ENCODE measurements around the gene ABCA7. TPM values are rescaled to one million over a fixed set of nuclear protein-coding genes. Genes with fewer than 3 reads are reported as not detected.
A peak's percentile ranks its signal among the peaks of the same experiment; 100 is the strongest.

The ABCA7 gene
- total and polyA plus RNA-seq, 3 experiments from 2014 or later = 14.1 to 39.5 (median 33.8) TPM

DNA sequence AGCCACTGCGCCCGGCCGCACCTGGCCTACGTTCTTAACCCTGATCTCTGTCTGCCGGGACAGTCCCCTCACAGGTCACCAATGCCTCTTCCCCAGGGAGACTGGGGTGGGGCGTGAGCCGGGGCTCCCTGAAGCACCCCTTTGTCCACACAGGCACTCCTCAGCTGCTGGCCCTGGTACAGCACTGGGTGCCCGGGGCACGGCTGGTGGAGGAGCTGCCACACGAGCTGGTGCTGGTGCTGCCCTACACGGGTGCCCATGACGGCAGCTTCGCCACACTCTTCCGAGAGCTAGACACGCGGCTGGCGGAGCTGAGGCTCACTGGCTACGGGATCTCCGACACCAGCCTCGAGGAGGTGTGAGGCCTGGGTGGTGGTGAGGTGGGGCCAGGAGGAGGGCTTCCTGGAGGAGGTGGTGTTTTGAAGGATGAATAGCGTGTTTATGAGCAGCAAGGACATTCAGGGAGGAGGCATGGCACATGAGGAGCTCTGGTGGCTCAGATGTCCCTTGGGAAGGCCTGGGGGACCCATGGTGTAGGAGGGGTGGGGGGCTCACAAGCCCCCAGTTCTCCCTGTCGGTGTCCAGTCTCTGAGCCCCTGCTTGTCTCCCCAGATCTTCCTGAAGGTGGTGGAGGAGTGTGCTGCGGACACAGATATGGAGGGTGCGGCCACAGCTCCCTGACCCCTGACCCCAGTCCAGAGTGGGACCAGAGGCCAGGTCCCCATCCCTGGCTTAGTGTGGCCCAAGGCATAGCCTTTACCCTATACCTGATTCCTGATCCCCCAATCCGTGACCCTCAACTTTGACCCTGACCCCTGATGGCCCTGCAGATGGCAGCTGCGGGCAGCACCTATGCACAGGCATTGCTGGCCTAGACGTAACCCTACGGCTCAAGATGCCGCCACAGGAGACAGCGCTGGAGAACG lies 13.5 kb downstream of the ABCA7 start:
- POLR2A ChIA-PET = interaction anchor here (0.6 to 1.0 kb wide), 3 partner anchors 11 to 144 kb away, joined by 3 to 4 read pairs (median 3); no protein-coding TSS in a partner anchor
- H3K27ac Mint-ChIP-seq = peak overlapping the region in 3 of 8 donors; percentile 29 to 91 (median 54)
- H3K4me1 Mint-ChIP-seq = peaks cover 25 to 34% (median 28%) of the 10 kb centered on the region in 3 donors
- DNase-seq = no peak
- H3K36me3 Mint-ChIP-seq = peaks cover 0 to 60% (median 4%) of the 10 kb centered on the region in 3 donors
- Histone ChIP-seq H3K4me3 (ENCODE audit: low read length) (no peak overlapping the region), H3K27me3 (ENCODE audit: insufficient read depth, low read length, poor library complexity, severe bottlenecking) (no peaks in the 10 kb centered on the region), H3K36me3 (ENCODE audit: insufficient read depth, low read length) (peaks cover 11% of the 10 kb centered on the region), H3K4me1 (ENCODE audit: insufficient read depth, low read length) (peaks cover 15% of the 10 kb centered on the region), H3K27ac (ENCODE audit: low read depth, low read length) (no peak overlapping the region), H3K9me3 (ENCODE audit: low read length) (no peaks in the 10 kb centered on the region)
- H3K27me3 Mint-ChIP-seq = no peaks in the 10 kb centered on the region
- no peak overlapping the region for H3K4me3 Mint-ChIP-seq
- CTCF ChIA-PET = interaction anchor here (0.6 to 1.2 kb wide), 5 partner anchors 11 to 141 kb away, joined by 3 to 4 read pairs (median 3); no protein-coding TSS in a partner anchor
- H3K9me3 Mint-ChIP-seq = peaks cover 0 to 4% (median 0%) of the 10 kb centered on the region in 5 donors

DNA sequence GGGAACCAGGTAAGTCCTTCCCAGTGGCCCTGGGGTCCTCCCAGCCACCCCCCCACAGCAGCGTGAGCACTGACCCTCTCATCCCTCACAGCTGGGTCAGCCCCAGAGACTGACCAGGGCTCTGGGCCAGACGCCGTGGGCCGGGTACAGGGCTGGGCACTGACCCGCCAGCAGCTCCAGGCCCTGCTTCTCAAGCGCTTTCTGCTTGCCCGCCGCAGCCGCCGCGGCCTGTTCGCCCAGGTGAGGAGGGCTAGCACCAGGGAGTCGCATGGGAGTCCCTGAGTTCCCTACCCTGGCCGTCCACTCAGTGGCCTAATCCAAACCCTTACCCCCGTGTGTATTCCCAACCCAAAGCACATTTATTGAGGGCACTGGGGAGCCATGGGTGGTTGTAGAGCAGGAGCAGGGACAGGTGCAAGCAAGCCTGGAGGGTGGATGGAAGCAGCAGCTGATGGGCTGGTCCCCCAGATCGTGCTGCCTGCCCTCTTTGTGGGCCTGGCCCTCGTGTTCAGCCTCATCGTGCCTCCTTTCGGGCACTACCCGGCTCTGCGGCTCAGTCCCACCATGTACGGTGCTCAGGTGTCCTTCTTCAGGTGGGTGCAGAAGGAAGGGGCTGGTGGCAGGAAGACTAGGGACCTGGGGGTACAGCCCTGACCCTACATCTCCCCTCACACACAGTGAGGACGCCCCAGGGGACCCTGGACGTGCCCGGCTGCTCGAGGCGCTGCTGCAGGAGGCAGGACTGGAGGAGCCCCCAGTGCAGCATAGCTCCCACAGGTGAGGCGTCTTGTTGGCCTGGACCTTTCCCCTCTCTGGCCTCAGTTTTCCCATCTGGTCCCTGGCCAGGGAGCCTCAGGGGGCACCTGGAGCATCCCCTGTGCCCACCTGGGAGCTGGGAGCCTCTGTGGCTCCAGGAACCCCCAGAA lies 14.5 kb downstream of the ABCA7 start:
- Mint-ChIP-seq H3K36me3 (peaks cover 0 to 59% (median 4%) of the 10 kb centered on the region in 3 donors), H3K9me3 (peaks cover 0 to 4% (median 0%) of the 10 kb centered on the region in 5 donors), H3K4me1 (peaks cover 26 to 35% (median 30%) of the 10 kb centered on the region in 3 donors), H3K27me3 (no peaks in the 10 kb centered on the region), H3K27ac (no peak overlapping the region), H3K4me3 (no peak overlapping the region)
- ChIA-PET CTCF (interaction anchor here (0.6 to 2.0 kb wide), 6 partner anchors 10 to 184 kb away, joined by 3 to 7 read pairs (median 3); no protein-coding TSS in a partner anchor), POLR2A (interaction anchor here (0.6 to 1.2 kb wide), 5 partner anchors 10 to 144 kb away, joined by 3 to 4 read pairs (median 3); no protein-coding TSS in a partner anchor)
- peaks cover 11% of the 10 kb centered on the region for H3K36me3 ChIP-seq (ENCODE audit: insufficient read depth, low read length)
- no peak overlapping the region for H3K4me3 ChIP-seq (ENCODE audit: low read length)
- no peak overlapping the region for H3K27ac ChIP-seq (ENCODE audit: low read depth, low read length)
- DNase-seq = no peak
- H3K27me3 ChIP-seq (ENCODE audit: insufficient read depth, low read length, poor library complexity, severe bottlenecking) = no peaks in the 10 kb centered on the region
- peaks cover 20% of the 10 kb centered on the region for H3K4me1 ChIP-seq (ENCODE audit: insufficient read depth, low read length)
- H3K9me3 ChIP-seq (ENCODE audit: low read length) = no peaks in the 10 kb centered on the region

DNA sequence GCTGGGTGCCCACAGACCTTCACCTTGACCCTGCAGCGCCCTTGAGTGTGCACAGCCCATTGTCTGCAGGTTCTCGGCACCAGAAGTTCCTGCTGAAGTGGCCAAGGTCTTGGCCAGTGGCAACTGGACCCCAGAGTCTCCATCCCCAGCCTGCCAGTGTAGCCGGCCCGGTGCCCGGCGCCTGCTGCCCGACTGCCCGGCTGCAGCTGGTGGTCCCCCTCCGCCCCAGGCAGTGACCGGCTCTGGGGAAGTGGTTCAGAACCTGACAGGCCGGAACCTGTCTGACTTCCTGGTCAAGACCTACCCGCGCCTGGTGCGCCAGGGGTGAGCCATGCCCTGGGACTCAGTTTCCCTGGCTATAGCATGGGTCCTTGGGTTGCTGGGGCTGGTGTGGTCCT lies 15.1 kb downstream of the ABCA7 start:
- H3K27ac Mint-ChIP-seq = no peak overlapping the region
- H3K27me3 Mint-ChIP-seq = no peaks in the 10 kb centered on the region
- H3K4me1 ChIP-seq (ENCODE audit: insufficient read depth, low read length) = peaks cover 20% of the 10 kb centered on the region
- H3K27ac ChIP-seq (ENCODE audit: low read depth, low read length) = no peak overlapping the region
- H3K9me3 ChIP-seq (ENCODE audit: low read length) = no peaks in the 10 kb centered on the region
- H3K9me3 Mint-ChIP-seq = peaks cover 0 to 4% (median 0%) of the 10 kb centered on the region in 5 donors
- H3K36me3 Mint-ChIP-seq = peaks cover 0 to 64% (median 4%) of the 10 kb centered on the region in 3 donors
- ChIA-PET POLR2A (interaction anchor here (0.6 to 1.2 kb wide), 4 partner anchors 24 to 132 kb away, joined by 3 to 5 read pairs (median 3); no protein-coding TSS in a partner anchor), CTCF (interaction anchor here (1.3 to 2.0 kb wide), 3 partner anchors 10 to 184 kb away, joined by 3 to 7 read pairs (median 3); no protein-coding TSS in a partner anchor)
- no peak for DNase-seq
- H3K27me3 ChIP-seq (ENCODE audit: insufficient read depth, low read length, poor library complexity, severe bottlenecking) = no peaks in the 10 kb centered on the region
- H3K4me3 ChIP-seq (ENCODE audit: low read length) = no peak overlapping the region
- peaks cover 11% of the 10 kb centered on the region for H3K36me3 ChIP-seq (ENCODE audit: insufficient read depth, low read length)
- no peak overlapping the region for H3K4me3 Mint-ChIP-seq
- H3K4me1 Mint-ChIP-seq = peaks cover 26 to 35% (median 30%) of the 10 kb centered on the region in 3 donors

DNA sequence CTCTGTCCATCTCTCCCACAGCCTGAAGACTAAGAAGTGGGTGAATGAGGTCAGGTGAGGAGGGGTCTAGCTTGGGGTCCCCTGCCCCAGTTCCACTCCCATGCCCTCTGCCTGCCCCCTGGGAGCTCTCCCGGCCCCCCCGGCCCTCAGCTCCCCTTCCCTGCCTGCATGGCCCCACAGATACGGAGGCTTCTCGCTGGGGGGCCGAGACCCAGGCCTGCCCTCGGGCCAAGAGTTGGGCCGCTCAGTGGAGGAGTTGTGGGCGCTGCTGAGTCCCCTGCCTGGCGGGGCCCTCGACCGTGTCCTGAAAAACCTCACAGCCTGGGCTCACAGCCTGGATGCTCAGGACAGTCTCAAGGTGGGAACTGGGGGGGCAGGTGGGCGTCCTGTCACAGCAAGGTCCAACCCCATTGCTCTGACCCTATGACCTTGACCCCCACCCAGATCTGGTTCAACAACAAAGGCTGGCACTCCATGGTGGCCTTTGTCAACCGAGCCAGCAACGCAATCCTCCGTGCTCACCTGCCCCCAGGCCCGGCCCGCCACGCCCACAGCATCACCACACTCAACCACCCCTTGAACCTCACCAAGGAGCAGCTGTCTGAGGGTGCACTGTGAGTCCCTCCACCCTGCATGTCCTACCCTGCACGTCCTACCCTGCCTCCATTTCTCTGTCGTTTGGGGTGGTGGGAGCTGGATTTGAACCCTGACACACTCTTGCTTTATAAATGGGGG lies 16.1 kb downstream of the ABCA7 start:
- H3K36me3 Mint-ChIP-seq = peaks cover 0 to 63% (median 4%) of the 10 kb centered on the region in 3 donors
- CTCF ChIA-PET = interaction anchor here (1.2 to 5.2 kb wide), 8 partner anchors 8 to 183 kb away, joined by 3 to 57 read pairs (median 7); partner anchors contain the start of genes ABCA7 and ARHGAP45
- POLR2A ChIA-PET = interaction anchor here (0.9 to 3.2 kb wide), 4 partner anchors 25 to 55 kb away, joined by 3 to 26 read pairs (median 4); no protein-coding TSS in a partner anchor
- peaks cover 0 to 4% (median 0%) of the 10 kb centered on the region in 5 donors for H3K9me3 Mint-ChIP-seq
- Histone ChIP-seq H3K9me3 (ENCODE audit: low read length) (no peaks in the 10 kb centered on the region), H3K4me3 (ENCODE audit: low read length) (no peak overlapping the region), H3K4me1 (ENCODE audit: insufficient read depth, low read length) (peaks cover 20% of the 10 kb centered on the region), H3K27ac (ENCODE audit: low read depth, low read length) (no peak overlapping the region), H3K36me3 (ENCODE audit: insufficient read depth, low read length) (peaks cover 11% of the 10 kb centered on the region), H3K27me3 (ENCODE audit: insufficient read depth, low read length, poor library complexity, severe bottlenecking) (no peaks in the 10 kb centered on the region)
- DNase-seq = no peak
- peak overlapping the region in 3 of 8 donors; percentile 63 to 94 (median 79) for H3K27ac Mint-ChIP-seq
- no peaks in the 10 kb centered on the region for H3K27me3 Mint-ChIP-seq
- H3K4me1 Mint-ChIP-seq = peaks cover 26 to 35% (median 30%) of the 10 kb centered on the region in 3 donors
- H3K4me3 Mint-ChIP-seq = no peak overlapping the region

DNA sequence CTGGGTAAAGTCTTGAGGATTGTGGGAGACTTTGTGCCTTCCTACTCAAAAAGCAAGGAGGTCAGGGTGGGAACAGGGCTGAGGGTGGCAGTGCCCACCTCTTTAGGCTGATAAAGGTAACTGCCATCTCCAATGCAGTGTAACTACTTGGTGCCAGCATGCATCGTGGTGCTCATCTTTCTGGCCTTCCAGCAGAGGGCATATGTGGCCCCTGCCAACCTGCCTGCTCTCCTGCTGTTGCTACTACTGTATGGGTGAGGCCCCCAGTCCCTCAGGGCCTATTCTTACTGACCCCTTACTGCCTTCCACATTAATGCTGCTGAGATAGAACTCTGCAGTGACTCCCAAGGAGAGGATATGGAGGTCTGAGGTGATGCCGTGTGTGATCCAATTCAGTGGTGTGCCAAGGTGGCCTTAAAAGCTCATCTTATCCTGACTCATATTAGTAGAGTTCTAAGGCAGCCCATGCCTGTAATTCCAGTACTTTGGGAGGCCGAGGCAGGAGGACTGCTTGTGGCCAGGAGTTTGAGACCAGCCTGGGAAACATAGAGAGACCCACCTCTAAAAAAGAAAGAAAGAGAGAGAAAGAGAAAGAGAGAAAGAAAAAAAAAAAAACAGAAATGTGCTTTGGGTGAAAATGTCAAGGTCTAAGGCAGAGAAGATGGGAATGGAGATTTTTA lies 17.4 kb downstream of the ABCA7 start:
- H3K4me3 ChIP-seq (ENCODE audit: low read length) = no peak overlapping the region
- no peaks in the 10 kb centered on the region for H3K9me3 ChIP-seq (ENCODE audit: low read length)
- no peaks in the 10 kb centered on the region for H3K27me3 ChIP-seq (ENCODE audit: insufficient read depth, low read length, poor library complexity, severe bottlenecking)
- Mint-ChIP-seq H3K27ac (peak overlapping the region; percentile 37 to 94 (median 82)), H3K27me3 (no peaks in the 10 kb centered on the region), H3K36me3 (peaks cover 0 to 63% (median 4%) of the 10 kb centered on the region in 3 donors), H3K4me3 (peak overlapping the region in 2 of 7 donors; percentile 29 to 42), H3K4me1 (peaks cover 24 to 29% (median 25%) of the 10 kb centered on the region in 3 donors), H3K9me3 (peaks cover 0 to 4% (median 0%) of the 10 kb centered on the region in 5 donors)
- peaks cover 11% of the 10 kb centered on the region for H3K36me3 ChIP-seq (ENCODE audit: insufficient read depth, low read length)
- CTCF ChIA-PET = interaction anchor here (1.0 to 5.2 kb wide), 14 partner anchors 9 to 38 kb away, joined by 3 to 57 read pairs (median 5); partner anchors contain the start of genes ABCA7, ARHGAP45, POLR2E and RNU6-2
- POLR2A ChIA-PET = interaction anchor here (0.5 to 3.2 kb wide), 7 partner anchors 10 to 31 kb away, joined by 3 to 26 read pairs (median 8); partner anchors contain the start of gene ARHGAP45
- DNase-seq = peak in 3 of 5 donors; percentile 38 to 70 (median 56)
- H3K27ac ChIP-seq (ENCODE audit: low read depth, low read length) = no peak overlapping the region
- peaks cover 20% of the 10 kb centered on the region for H3K4me1 ChIP-seq (ENCODE audit: insufficient read depth, low read length)

DNA sequence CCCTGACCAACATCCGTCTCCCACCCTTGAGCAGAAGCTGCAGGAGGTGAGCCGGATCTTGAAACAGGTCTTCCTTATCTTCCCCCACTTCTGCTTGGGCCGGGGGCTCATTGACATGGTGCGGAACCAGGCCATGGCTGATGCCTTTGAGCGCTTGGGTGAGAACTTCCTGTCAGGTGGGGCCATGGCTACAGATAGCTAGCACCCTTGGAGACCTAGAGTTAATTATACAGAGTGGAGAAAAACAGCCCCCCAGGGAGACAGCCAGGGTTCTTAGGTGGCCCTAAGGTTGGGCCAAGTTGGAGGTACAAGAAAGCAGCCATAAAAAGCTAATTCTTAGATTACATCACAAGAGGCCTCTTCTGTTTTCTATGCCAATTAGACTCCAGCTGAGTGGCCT lies 18.2 kb downstream of the ABCA7 start:
- H3K9me3 Mint-ChIP-seq = peaks cover 0 to 4% (median 0%) of the 10 kb centered on the region in 5 donors
- H3K4me1 Mint-ChIP-seq = peaks cover 22 to 25% (median 24%) of the 10 kb centered on the region in 3 donors
- H3K27me3 Mint-ChIP-seq = no peaks in the 10 kb centered on the region
- Histone ChIP-seq H3K9me3 (ENCODE audit: low read length) (no peaks in the 10 kb centered on the region), H3K27ac (ENCODE audit: low read depth, low read length) (no peak overlapping the region), H3K4me3 (ENCODE audit: low read length) (no peak overlapping the region), H3K27me3 (ENCODE audit: insufficient read depth, low read length, poor library complexity, severe bottlenecking) (no peaks in the 10 kb centered on the region), H3K36me3 (ENCODE audit: insufficient read depth, low read length) (peaks cover 11% of the 10 kb centered on the region), H3K4me1 (ENCODE audit: insufficient read depth, low read length) (peaks cover 20% of the 10 kb centered on the region)
- H3K27ac Mint-ChIP-seq = peak overlapping the region; percentile 37 to 92 (median 83)
- ChIA-PET CTCF (interaction anchor here (1.0 to 5.2 kb wide), 13 partner anchors 9 to 131 kb away, joined by 3 to 57 read pairs (median 5); partner anchors contain the start of genes ARHGAP45, POLR2E and RNU6-2), POLR2A (interaction anchor here (1.6 to 3.2 kb wide), 4 partner anchors 9 to 30 kb away, joined by 8 to 26 read pairs (median 14); partner anchors contain the start of gene ARHGAP45)
- H3K4me3 Mint-ChIP-seq = peak overlapping the region in 4 of 7 donors; percentile 19 to 79 (median 42)
- peaks cover 0 to 59% (median 4%) of the 10 kb centered on the region in 3 donors for H3K36me3 Mint-ChIP-seq
- DNase-seq = peak in 2 of 5 donors; percentile 15 to 46

All from CD8-positive, alpha-beta memory T cell (primary cell).